Mesendoderm (in vitro differentiated cells): ENCODE results near the gene SLC35F2.
"Not testable (repeated sequence)": the region's sequence is repeated elsewhere in the genome, so short reads cannot be mapped to it uniquely, and the experiment has no call there.

Experiments used
- DNase-seq: peaks from one replicate; pipeline ENCODE4 v3.0.0; 2013
- H2AK5ac ChIP-seq: 2 replicates; pipeline ENCODE4 v1.6.1; 2013; ENCODE audit warnings: low read length, inconsistent platforms
- H2BK120ac ChIP-seq: 2 replicates; pipeline ENCODE4 v1.6.1; 2013; ENCODE audit warnings: low read depth, mild to moderate bottlenecking, low read length, moderate library complexity, mixed read lengths
- H2BK15ac ChIP-seq: replicated peaks from 2 replicates; pipeline ENCODE4 v1.6.1; 2013; ENCODE audit warnings: low read depth, mild to moderate bottlenecking, moderate library complexity
- H2BK5ac ChIP-seq: 2 replicates; pipeline ENCODE4 v1.6.1; 2013; ENCODE audit warnings: low read length, inconsistent platforms
- H3K18ac ChIP-seq: 2 replicates; pipeline ENCODE4 v1.6.1; 2013; ENCODE audit warnings: mild to moderate bottlenecking, low read length, mixed read lengths
- H3K23ac ChIP-seq: one replicate; pipeline ENCODE4 v1.6.1; 2013; ENCODE audit warnings: low read length
- H3K27ac ChIP-seq: 2 replicates; pipeline ENCODE4 v1.5.1; 2013; ENCODE audit warnings: low read depth, mild to moderate bottlenecking, inconsistent platforms, low read length, moderate library complexity
- H3K27me3 ChIP-seq: 2 replicates; pipeline ENCODE4 v1.6.1; 2013; ENCODE audit warnings: low read length, control low read depth, mild to moderate bottlenecking, inconsistent platforms; ENCODE audit not compliant: insufficient read depth, poor library complexity
- H3K36me3 ChIP-seq: 2 replicates; pipeline ENCODE4 v1.6.1; 2013; ENCODE audit warnings: low read length, inconsistent platforms; ENCODE audit not compliant: control insufficient read depth, insufficient read depth
- H3K4ac ChIP-seq: one replicate; pipeline ENCODE4 v1.6.1; 2013; ENCODE audit warnings: low read depth, mild to moderate bottlenecking, low read length, moderate library complexity
- H3K4me1 ChIP-seq: 2 replicates; pipeline ENCODE4 v1.6.1; 2013; ENCODE audit warnings: low read depth, low read length, inconsistent platforms; ENCODE audit not compliant: control insufficient read depth
- H3K4me2 ChIP-seq: 2 replicates; pipeline ENCODE4 v1.6.1; 2013; ENCODE audit warnings: low read length
- H3K4me3 ChIP-seq: 2 replicates; pipeline ENCODE4 v1.5.1; 2013; ENCODE audit warnings: mild to moderate bottlenecking, low read length
- H3K56ac ChIP-seq: one replicate; pipeline ENCODE4 v1.6.1; 2013; ENCODE audit warnings: low read length
- H3K79me1 ChIP-seq: 2 replicates; pipeline ENCODE4 v1.6.1; 2013; ENCODE audit warnings: low read length, inconsistent platforms
- H3K79me2 ChIP-seq: 2 replicates; pipeline ENCODE4 v1.6.1; 2013; ENCODE audit warnings: mild to moderate bottlenecking, low read length; ENCODE audit not compliant: control insufficient read depth, insufficient read depth
- H3K9ac ChIP-seq: 2 replicates; pipeline ENCODE4 v1.6.1; 2013; ENCODE audit warnings: low read length, inconsistent platforms
- H4K5ac ChIP-seq: one replicate; pipeline ENCODE4 v1.6.1; 2013; ENCODE audit warnings: low read length
- H4K8ac ChIP-seq: one replicate; pipeline ENCODE4 v1.6.1; 2013; ENCODE audit warnings: low read depth, mild to moderate bottlenecking, control low read depth, low read length, moderate library complexity
- WGBS: extraction: QIAGEN DNeasy Blood & Tissue Kit; methylation state at CpG from one replicate; pipeline ENCODE4 v1.1.7; 2013; ENCODE audit warnings: low lambda C conversion rate, missing lambda C conversion rate; ENCODE audit not compliant: insufficient coverage; ENCODE audit errors: extremely low coverage; 5-methylcytosine and 5-hydroxymethylcytosine counted together

The SLC35F2 gene

GRCh38 chr11:107769189-107769588, 89.4 kb downstream of the SLC35F2 start:
- H2BK5ac ChIP-seq = no peak overlapping the region
- H3K79me2 ChIP-seq = no peaks in the 10 kb centered on the region
- H2BK120ac ChIP-seq = no peak overlapping the region
- H2AK5ac ChIP-seq = no peak overlapping the region
- no peak overlapping the region for H4K5ac ChIP-seq
- H4K8ac ChIP-seq = no peak overlapping the region
- H3K27me3 ChIP-seq = no peaks in the 10 kb centered on the region
- H3K9ac ChIP-seq = no peak overlapping the region
- H3K4ac ChIP-seq = no peak overlapping the region
- H3K18ac ChIP-seq = no peak overlapping the region
- H3K79me1 ChIP-seq = no peaks in the 10 kb centered on the region
- H3K4me2 ChIP-seq = no peak overlapping the region
- H3K36me3 ChIP-seq = no peaks in the 10 kb centered on the region
- no peak overlapping the region for H3K23ac ChIP-seq
- H3K4me1 ChIP-seq = no peaks in the 10 kb centered on the region
- DNase-seq = no peak
- no peak overlapping the region for H2BK15ac ChIP-seq
- WGBS = no CpG with 5 or more reads among the region's 3 CpGs
- H3K27ac ChIP-seq = no peak overlapping the region
- no peak overlapping the region for H3K4me3 ChIP-seq
- H3K56ac ChIP-seq = no peak overlapping the region

- H3K56ac ChIP-seq, H3K4ac ChIP-seq, H3K79me1 ChIP-seq, H4K5ac ChIP-seq, H3K23ac ChIP-seq, H3K36me3 ChIP-seq, H3K79me2 ChIP-seq, H3K4me2 ChIP-seq, H3K4me3 ChIP-seq, H3K27ac ChIP-seq, DNase-seq, H2BK5ac ChIP-seq, H3K27me3 ChIP-seq, H3K4me1 ChIP-seq, H2BK120ac ChIP-seq, H3K9ac ChIP-seq, H3K18ac ChIP-seq, H4K8ac ChIP-seq, H2BK15ac ChIP-seq, H2AK5ac ChIP-seq: not testable (repeated sequence)
- no CpG with 5 or more reads among the region's 7 CpGs for WGBS
These were observed 99.8 kb downstream of the SLC35F2 start for GRCh38 chr11:107758719-107759355.

GRCh38 chr11:107757661-107758060, 100.9 kb downstream of the SLC35F2 start:
- DNase-seq = peak; percentile 37
- no peaks in the 10 kb centered on the region for H3K4me1 ChIP-seq
- H3K23ac ChIP-seq = no peak overlapping the region
- no peak overlapping the region for H3K4ac ChIP-seq
- no peaks in the 10 kb centered on the region for H3K79me2 ChIP-seq
- no CpG with 5 or more reads among the region's 1 CpG for WGBS
- no peak overlapping the region for H3K4me2 ChIP-seq
- no peaks in the 10 kb centered on the region for H3K27me3 ChIP-seq
- no peak overlapping the region for H3K56ac ChIP-seq
- no peaks in the 10 kb centered on the region for H3K36me3 ChIP-seq
- no peak overlapping the region for H2AK5ac ChIP-seq
- no peak overlapping the region for H3K9ac ChIP-seq
- H3K18ac ChIP-seq = no peak overlapping the region
- H2BK5ac ChIP-seq = no peak overlapping the region
- H4K5ac ChIP-seq = no peak overlapping the region
- H2BK15ac ChIP-seq = no peak overlapping the region
- H3K79me1 ChIP-seq = no peaks in the 10 kb centered on the region
- H3K27ac ChIP-seq = no peak overlapping the region
- H3K4me3 ChIP-seq = no peak overlapping the region
- H4K8ac ChIP-seq = no peak overlapping the region
- no peak overlapping the region for H2BK120ac ChIP-seq

GRCh38 chr11:107756553-107756952, 102.0 kb downstream of the SLC35F2 start:
- no peak overlapping the region for H2AK5ac ChIP-seq
- no peak overlapping the region for H3K27ac ChIP-seq
- no peaks in the 10 kb centered on the region for H3K79me2 ChIP-seq
- H4K8ac ChIP-seq = no peak overlapping the region
- H3K9ac ChIP-seq = no peak overlapping the region
- no peak overlapping the region for H4K5ac ChIP-seq
- H3K79me1 ChIP-seq = no peaks in the 10 kb centered on the region
- no peak overlapping the region for H3K56ac ChIP-seq
- no peak overlapping the region for H3K4ac ChIP-seq
- no peak overlapping the region for H3K4me2 ChIP-seq
- H3K23ac ChIP-seq = no peak overlapping the region
- no peak overlapping the region for H2BK120ac ChIP-seq
- H2BK5ac ChIP-seq = no peak overlapping the region
- H3K4me3 ChIP-seq = no peak overlapping the region
- DNase-seq = no peak
- H3K27me3 ChIP-seq = no peaks in the 10 kb centered on the region
- WGBS = no CpG with 5 or more reads among the region's 1 CpG
- H3K18ac ChIP-seq = no peak overlapping the region
- no peaks in the 10 kb centered on the region for H3K36me3 ChIP-seq
- H2BK15ac ChIP-seq = no peak overlapping the region
- no peaks in the 10 kb centered on the region for H3K4me1 ChIP-seq

- no peak overlapping the region for H4K5ac ChIP-seq
- no CpG with 5 or more reads among the region's 2 CpGs for WGBS
- no peak overlapping the region for H2AK5ac ChIP-seq
- no peak overlapping the region for H3K4me2 ChIP-seq
- no peaks in the 10 kb centered on the region for H3K27me3 ChIP-seq
- no peak overlapping the region for H2BK5ac ChIP-seq
- H3K18ac ChIP-seq = no peak overlapping the region
- H3K79me2 ChIP-seq = no peaks in the 10 kb centered on the region
- no peak for DNase-seq
- no peak overlapping the region for H3K27ac ChIP-seq
- H3K36me3 ChIP-seq = no peaks in the 10 kb centered on the region
- no peak overlapping the region for H3K23ac ChIP-seq
- H3K4me1 ChIP-seq = no peaks in the 10 kb centered on the region
- H3K56ac ChIP-seq = no peak overlapping the region
- H3K4ac ChIP-seq = no peak overlapping the region
- no peak overlapping the region for H3K4me3 ChIP-seq
- no peaks in the 10 kb centered on the region for H3K79me1 ChIP-seq
- H2BK15ac ChIP-seq = no peak overlapping the region
- H3K9ac ChIP-seq = no peak overlapping the region
- peak overlapping the region; percentile 86 for H4K8ac ChIP-seq
- H2BK120ac ChIP-seq = no peak overlapping the region
These were observed 105.4 kb downstream of the SLC35F2 start for GRCh38 chr11:107752949-107753822.
